ENCODE results near the gene PRAC1. TPM values are rescaled to one million over a fixed set of nuclear protein-coding genes. Genes with fewer than 3 reads are reported as not detected.

Gene PRAC1
- not detected in 2 replicates for total RNA-seq

GRCh38 chr17:48722201-48722907 lies at the start of gene PRAC1:
PRAC1 (minus strand) TSS chr17:48722518; CDS start chr17:48722392, 126 bp downstream.
- no peak for DNase-seq

GRCh38 chr17:48770954-48771353 lies 48.6 kb upstream of the PRAC1 start:
- DNase-seq: no peak

DNA sequence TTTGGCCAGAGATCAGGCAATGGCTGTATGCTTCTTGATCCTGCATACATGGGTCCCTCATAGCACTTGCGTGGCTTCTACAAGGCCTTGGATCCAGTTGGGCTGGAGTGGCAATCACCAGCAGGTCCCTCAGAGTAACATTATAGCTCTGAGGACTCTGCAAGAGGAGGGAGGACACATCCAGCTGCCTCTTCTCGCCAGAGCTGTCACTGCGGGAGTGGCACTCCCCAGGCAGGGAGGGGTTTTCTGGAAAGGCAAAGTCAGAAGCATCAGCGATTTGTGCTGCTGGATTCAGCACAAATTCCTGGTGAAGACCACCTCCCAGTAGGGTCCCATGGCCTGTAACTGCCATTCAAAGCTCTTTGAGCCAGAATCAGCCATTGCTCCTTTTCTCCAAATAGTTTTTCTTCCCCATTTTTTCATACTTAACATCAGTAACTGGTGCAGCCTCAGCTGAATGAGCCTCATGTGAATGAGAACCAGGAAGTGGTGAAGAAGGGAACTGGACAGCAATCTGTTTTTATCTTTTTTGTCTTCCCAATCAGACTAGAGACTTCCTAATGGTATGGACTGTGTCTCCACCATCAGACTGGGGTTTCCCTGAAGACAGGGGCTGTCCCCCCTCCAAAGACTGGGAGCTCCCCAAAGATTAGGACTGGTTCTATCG lies 46.8 kb upstream of the PRAC1 start:
- DNase-seq: no peak

DNA sequence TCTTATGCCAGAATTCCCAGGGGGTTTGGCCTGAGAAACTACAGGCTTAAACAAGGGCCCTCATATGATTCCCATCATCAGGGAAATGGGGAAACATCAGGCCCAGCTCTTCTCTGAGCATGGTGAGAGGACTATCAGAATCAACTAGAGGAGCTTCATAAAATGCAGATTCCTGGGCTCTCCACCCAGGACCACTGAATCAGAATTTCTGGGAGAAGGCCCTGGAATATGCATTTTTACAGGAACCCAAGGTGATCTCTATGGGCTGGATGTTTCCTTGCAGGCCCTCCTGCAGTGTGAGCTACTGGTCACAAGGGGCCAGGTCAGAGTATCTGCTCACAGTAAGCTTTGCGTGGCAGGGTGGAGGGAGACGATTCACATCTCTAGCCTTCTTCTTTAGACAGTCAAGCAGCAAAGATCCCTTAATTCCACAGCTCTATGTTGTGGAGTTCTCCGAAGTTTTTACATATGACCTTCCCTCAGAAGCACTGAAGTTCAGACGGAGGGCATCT lies 45.0 kb upstream of the PRAC1 start:
- DNase-seq: no peak

DNA sequence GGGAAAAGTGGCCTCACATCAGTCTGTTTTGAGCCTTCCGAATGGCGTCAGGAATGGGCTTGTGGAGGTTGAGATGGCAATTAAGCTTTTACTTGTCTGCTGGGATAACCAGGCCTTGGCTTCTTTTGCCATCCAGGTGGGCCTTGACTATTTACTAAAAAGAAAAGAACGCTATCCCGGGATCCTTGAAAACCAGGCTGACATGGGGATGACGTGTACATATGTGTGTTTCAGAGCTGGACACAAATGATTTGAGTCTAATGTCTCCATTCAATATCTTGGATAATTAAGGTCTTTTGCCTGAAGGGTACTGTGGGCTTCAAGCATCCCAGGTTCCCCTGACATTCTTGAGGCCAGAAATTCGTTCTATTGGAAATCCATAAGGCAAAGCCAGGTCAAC lies 38.8 kb upstream of the PRAC1 start:
- DNase-seq: no peak

GRCh38 chr17:48760411-48760810 lies 38.1 kb upstream of the PRAC1 start:
- no peak for DNase-seq

- no peak for DNase-seq
Measured at GRCh38 chr17:48759288-48759687, 37.0 kb upstream of the PRAC1 start.

DNA sequence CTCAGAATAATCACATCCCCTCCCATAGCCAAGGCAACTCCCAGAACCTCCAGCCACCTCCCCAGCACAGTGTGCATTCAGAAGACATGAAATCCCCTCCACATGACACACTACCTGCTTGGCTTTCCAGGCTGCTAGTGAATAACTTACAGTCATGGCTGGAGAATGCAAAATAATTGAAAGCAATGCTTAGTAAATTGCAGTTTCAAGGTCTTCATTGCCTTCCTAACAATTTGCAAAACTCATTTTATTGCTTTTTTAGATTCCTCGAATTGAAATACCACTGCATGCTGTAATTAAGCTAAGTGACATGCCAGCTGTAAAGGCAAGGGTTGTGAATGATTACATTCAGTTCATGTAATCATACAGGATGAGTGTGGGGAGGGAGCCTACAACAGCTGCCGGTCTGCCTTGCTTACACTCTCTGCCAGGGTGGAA lies 35.2 kb upstream of the PRAC1 start:
- no peak for DNase-seq

DNA sequence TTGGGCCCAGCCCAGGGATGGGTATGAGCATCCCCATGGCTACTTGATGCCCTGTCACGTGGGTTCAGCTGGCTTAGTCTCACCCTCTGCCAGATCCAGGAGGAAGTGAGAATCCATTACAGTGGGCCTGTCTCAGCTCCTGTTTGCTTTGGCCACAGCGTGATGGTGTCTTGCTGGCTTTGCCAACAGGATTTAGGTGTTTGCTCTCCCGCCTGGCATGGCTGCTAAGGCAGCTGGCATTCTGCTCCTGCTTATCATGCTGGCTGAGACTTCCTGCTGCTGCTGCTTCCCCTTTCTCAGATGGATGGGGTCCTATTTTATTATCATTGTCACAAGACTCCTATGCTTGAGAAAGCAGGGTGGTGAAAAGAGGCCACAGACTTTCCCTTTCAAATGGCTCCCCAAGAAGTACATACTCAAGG lies 34.5 kb upstream of the PRAC1 start:
- DNase-seq: no peak

DNA sequence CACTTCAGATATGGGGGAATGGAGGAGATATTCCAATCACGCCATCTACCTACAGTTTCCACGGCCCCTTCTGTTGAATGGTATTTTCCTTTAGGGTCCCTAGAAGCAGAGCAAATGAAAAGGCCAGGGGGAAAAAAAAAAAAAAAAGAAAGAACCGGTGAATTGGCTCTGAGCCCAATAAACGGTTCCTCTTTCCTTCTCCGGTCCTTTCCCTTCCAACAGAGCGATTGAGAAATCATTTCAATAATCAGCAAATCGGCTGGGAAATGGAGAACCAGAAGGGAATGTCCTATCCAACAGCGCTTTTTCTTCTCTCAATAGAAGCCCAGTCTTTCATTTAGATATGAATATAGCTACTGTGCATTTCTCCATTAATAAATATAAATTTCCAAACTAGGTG lies 33.0 kb upstream of the PRAC1 start:
- DNase-seq: no peak

- no peak for DNase-seq
Measured at GRCh38 chr17:48754500-48755261, 32.4 kb upstream of the PRAC1 start.

GRCh38 chr17:48753794-48754499 lies 31.6 kb upstream of the PRAC1 start:
- DNase-seq: no peak

- DNase-seq: no peak
Measured at GRCh38 chr17:48752399-48753288, 30.3 kb upstream of the PRAC1 start.

- no peak for DNase-seq
Measured at GRCh38 chr17:48751733-48752398, 29.5 kb upstream of the PRAC1 start.

GRCh38 chr17:48751172-48751571 lies 28.9 kb upstream of the PRAC1 start:
- DNase-seq: no peak

- DNase-seq: peak; percentile 15
Measured at GRCh38 chr17:48749621-48750553, 27.6 kb upstream of the PRAC1 start.

DNA sequence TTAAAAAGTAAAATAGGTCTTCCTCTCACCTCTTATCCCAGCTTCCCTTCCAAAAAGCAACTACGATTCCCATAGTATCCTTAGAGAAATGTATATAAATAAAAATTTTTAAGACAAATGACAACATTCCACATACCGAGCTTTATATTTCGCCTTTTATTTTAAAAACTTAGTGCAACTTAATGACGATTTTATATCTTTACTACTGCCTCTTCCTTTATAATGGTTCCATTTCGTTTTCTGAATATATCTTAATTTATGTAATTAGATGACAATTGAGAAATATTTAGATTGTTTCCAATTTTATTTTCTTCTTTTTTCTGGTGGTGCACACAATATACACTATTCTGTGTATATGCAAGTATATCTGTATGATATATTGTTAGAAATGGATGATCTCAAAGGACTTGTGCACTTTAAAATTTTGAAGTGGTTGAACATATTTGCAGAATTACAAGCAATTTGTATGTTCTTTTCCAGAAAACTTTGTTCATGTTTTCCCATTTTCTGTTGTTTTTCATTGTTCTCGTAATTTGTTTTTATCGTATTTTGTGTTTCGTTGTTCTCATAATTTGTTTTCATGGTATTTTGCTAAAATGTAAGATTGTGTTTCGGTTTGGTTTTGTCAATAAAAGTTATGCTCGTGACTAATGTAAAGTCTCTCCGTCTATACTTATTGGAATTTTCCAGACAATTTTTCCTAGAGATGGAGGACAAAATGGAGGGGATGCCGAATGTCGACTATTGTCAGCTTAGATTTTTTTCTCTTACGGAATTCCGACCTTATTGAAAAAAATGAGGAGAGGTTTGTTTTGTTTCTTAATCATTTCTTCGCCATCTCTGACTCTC lies 26.6 kb upstream of the PRAC1 start:
- no peak for DNase-seq

- no peak for DNase-seq
Measured at GRCh38 chr17:48747445-48748363, 25.4 kb upstream of the PRAC1 start.

Data from dermis blood vessel endothelial cell (primary cell).